HG02885 (cell line): ENCODE data around the gene CXorf49B.

Experiments
- ATAC-seq: cut with Tn5 transposase; IDR thresholded peaks from one replicate; pipeline ENCODE4 v1.9.1; 2021; ENCODE audit warnings: mild to moderate bottlenecking; ENCODE audit not compliant: unreplicated experiment, poor library complexity

Gene CXorf49B

GRCh38 chrX:71815121-71815905 is 52.2 kb downstream of the CXorf49B start:
- no peak for ATAC-seq

GRCh38 chrX:71815906-71816156 is 52.7 kb downstream of the CXorf49B start:
- no peak for ATAC-seq
